Mesothelial cell of epicardium (in vitro differentiated cells): ENCODE results near the gene SCFD2. TPM values are rescaled to one million over a fixed set of nuclear protein-coding genes. Genes with fewer than 3 reads are reported as not detected.

ENCODE experiments used
- DNase-seq, 2 experiments: peaks; one replicate each; pipeline ENCODE4 v3.0.0; 2021; ENCODE audit warnings: low spot score in 2 of 2; ENCODE audit not compliant: unreplicated experiment in 2 of 2
- H3K27ac Mint-ChIP-seq: 2 replicates; pipeline ENCODE4 v1.8.0; 2021; ENCODE audit warnings: mixed read lengths
- H3K27me3 Mint-ChIP-seq: 2 replicates; pipeline ENCODE4 v1.8.0; 2021; ENCODE audit warnings: low read depth, mixed read lengths
- H3K36me3 Mint-ChIP-seq: 2 replicates; pipeline ENCODE4 v1.8.0; 2021; ENCODE audit warnings: mixed read lengths
- H3K4me1 Mint-ChIP-seq: 2 replicates; pipeline ENCODE4 v1.8.0; 2021; ENCODE audit warnings: mixed read lengths
- H3K4me3 Mint-ChIP-seq: 2 replicates; pipeline ENCODE4 v1.8.0; 2021; ENCODE audit warnings: mild to moderate bottlenecking, moderate library complexity, mixed read lengths
- H3K9me3 Mint-ChIP-seq: 2 replicates; pipeline ENCODE4 v1.8.0; 2021; ENCODE audit warnings: mixed read lengths
- CTCF ChIP-seq: fragments of 200-600 bp; sonication (generic); IDR thresholded peaks from one replicate; pipeline ENCODE4 v1.5.0; 2021; ENCODE audit warnings: antibody characterized with exemption; ENCODE audit not compliant: unreplicated experiment
- total RNA-seq: library from RNA; stranded (reverse); gene quantifications from 3 replicates; pipeline ENCODE4 v1.2.1, GENCODE V29; 2021

The SCFD2 gene
- total RNA-seq, 1 donor from 2014 or later = 15.6 TPM

DNA sequence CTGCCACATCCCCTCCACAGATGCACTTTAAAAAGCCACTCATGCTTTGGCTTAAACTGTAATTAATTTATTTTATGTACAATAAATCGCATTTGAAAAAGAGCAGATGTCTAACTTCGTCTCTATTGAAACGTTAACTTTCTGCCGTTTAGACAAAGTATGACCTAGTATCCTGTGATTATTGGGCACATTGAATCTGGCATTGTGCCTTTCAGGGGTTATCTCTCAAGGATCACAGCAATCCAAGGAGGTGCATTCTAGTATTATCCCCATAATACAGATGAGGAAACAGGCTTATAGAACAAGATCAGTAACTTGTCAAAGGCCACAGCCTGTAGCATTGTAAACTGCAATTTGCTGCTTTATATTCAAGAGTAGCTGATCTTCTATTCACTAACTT lies 499.1 kb downstream of the SCFD2 start:
- DNase-seq = no peak
- Mint-ChIP-seq H3K27me3 (no peaks in the 10 kb centered on the region), H3K27ac (no peak overlapping the region), H3K36me3 (peaks cover 21% of the 10 kb centered on the region), H3K4me1 (peaks cover 70% of the 10 kb centered on the region), H3K4me3 (no peak overlapping the region), H3K9me3 (no peaks in the 10 kb centered on the region)
- no peak for TF ChIP-seq CTCF

DNA sequence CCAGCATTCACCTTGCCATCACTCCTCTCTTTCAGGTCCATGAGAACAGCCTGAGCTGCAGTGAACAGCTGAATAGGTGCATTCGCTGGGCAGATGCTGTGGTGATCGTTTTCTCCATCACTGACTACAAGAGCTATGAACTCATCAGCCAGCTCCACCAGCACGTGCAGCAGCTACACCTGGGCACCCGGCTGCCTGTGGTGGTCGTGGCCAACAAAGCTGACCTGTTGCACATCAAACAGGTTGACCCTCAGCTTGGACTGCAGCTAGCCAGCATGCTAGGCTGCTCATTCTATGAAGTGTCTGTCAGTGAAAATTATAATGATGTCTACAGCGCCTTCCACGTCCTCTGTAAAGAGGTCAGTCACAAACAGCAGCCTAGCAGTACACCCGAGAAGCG lies 500.6 kb downstream of the SCFD2 start:
- Mint-ChIP-seq H3K4me1 (peaks cover 72% of the 10 kb centered on the region), H3K36me3 (peaks cover 18% of the 10 kb centered on the region), H3K27ac (peak overlapping the region; percentile 80), H3K4me3 (peak overlapping the region; percentile 82), H3K27me3 (peaks cover 5% of the 10 kb centered on the region), H3K9me3 (no peaks in the 10 kb centered on the region)
- no peak for TF ChIP-seq CTCF
- no peak for DNase-seq

GRCh38 chr4:52864793-52865192 lies 501.1 kb downstream of the SCFD2 start:
- peak overlapping the region; percentile 80 for H3K27ac Mint-ChIP-seq
- peak overlapping the region; percentile 82 for H3K4me3 Mint-ChIP-seq

DNA sequence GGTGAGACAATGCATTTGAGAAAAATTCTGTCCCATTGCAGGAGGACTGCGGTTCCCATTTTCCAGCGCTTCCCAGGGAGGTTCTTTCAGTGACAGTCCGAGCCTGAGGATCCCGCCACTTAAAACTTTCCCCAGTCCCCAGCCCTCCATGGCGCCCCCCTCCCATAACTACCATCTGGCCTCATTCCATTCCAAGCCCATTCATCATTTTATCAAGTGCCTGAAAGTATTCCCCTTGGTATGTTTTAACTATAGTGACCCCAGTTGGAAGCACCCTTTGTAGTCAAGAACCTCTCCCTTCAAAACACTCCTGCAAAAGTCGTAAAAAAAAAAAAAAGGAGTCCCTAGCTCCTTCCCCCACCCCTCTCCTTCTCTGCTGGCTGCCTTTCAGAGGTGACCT lies 502.5 kb downstream of the SCFD2 start:
- H3K9me3 Mint-ChIP-seq = peaks cover 5% of the 10 kb centered on the region

More at GRCh38 chr4:52864793-52865192, 501.1 kb downstream of the SCFD2 start:
- H3K36me3 Mint-ChIP-seq = peaks cover 18% of the 10 kb centered on the region
- H3K27me3 Mint-ChIP-seq = peaks cover 5% of the 10 kb centered on the region
- H3K4me1 Mint-ChIP-seq = peaks cover 67% of the 10 kb centered on the region
- DNase-seq = no peak
- TF ChIP-seq CTCF = no peak
- H3K9me3 Mint-ChIP-seq = no peaks in the 10 kb centered on the region

GRCh38 chr4:52862639-52863161 lies 503.2 kb downstream of the SCFD2 start:
- Mint-ChIP-seq H3K27ac (peak overlapping the region; percentile 55), H3K4me3 (peak overlapping the region; percentile 82), H3K9me3 (peaks cover 10% of the 10 kb centered on the region), H3K27me3 (peaks cover 5% of the 10 kb centered on the region), H3K36me3 (peaks cover 19% of the 10 kb centered on the region), H3K4me1 (peaks cover 49% of the 10 kb centered on the region)
- no peak for TF ChIP-seq CTCF
- DNase-seq = no peak

More for the DNA sequence above, 502.5 kb downstream of the SCFD2 start:
- DNase-seq = no peak
- Mint-ChIP-seq H3K4me1 (peaks cover 54% of the 10 kb centered on the region), H3K27ac (peak overlapping the region; percentile 55), H3K4me3 (peak overlapping the region; percentile 82), H3K27me3 (peaks cover 5% of the 10 kb centered on the region), H3K36me3 (peaks cover 18% of the 10 kb centered on the region)
- TF ChIP-seq CTCF = no peak
